Osteoblast (primary cell): Measurements from ENCODE around the gene CABLES1. TPM values are rescaled to one million over a fixed set of nuclear protein-coding genes. Genes with fewer than 3 reads are reported as not detected.

Source experiments
- DNase-seq: peaks from one replicate; pipeline ENCODE4 v3.0.0; 2011; ENCODE audit warnings: low spot score, mixed read lengths; ENCODE audit not compliant: insufficient read length; ENCODE audit errors: missing footprints
- H2AFZ ChIP-seq: 2 replicates; pipeline ENCODE4 v1.6.0; 2011; ENCODE audit warnings: mild to moderate bottlenecking, low read length
- H3K27ac ChIP-seq: 2 replicates; pipeline ENCODE4 v1.5.1; 2011; ENCODE audit warnings: mild to moderate bottlenecking, low read depth, low read length, moderate library complexity
- H3K27me3 ChIP-seq: 2 replicates; pipeline ENCODE4 v1.6.0; 2012; ENCODE audit warnings: mild to moderate bottlenecking, control low read depth, inconsistent platforms, low read length, moderate library complexity; ENCODE audit not compliant: insufficient read depth
- H3K36me3 ChIP-seq: 2 replicates; pipeline ENCODE4 v1.5.1; 2011; ENCODE audit warnings: mild to moderate bottlenecking, low read length, control low read depth, moderate library complexity; ENCODE audit not compliant: insufficient read depth
- H3K4me1 ChIP-seq: 2 replicates; pipeline ENCODE4 v1.5.1; 2011; ENCODE audit warnings: mild to moderate bottlenecking, low read length, control low read depth, moderate library complexity; ENCODE audit not compliant: insufficient read depth
- H3K4me2 ChIP-seq: 2 replicates; pipeline ENCODE4 v1.6.0; 2011; ENCODE audit warnings: mild to moderate bottlenecking, low read length; ENCODE audit not compliant: insufficient read depth
- H3K4me3 ChIP-seq: fragments of 200-600 bp; sonication (generic); 3 replicates; pipeline ENCODE4 v1.5.1; 2012; ENCODE audit warnings: mild to moderate bottlenecking, low read length, inconsistent platforms; ENCODE audit not compliant: insufficient read depth
- H3K79me2 ChIP-seq: 2 replicates; pipeline ENCODE4 v1.6.0; 2012; ENCODE audit warnings: mild to moderate bottlenecking, low read length, control low read depth, inconsistent platforms; ENCODE audit not compliant: insufficient read depth
- H3K9me3 ChIP-seq: 2 replicates; pipeline ENCODE4 v1.5.1; 2011; ENCODE audit warnings: low read depth, low read length, control low read depth
- H4K20me1 ChIP-seq: 2 replicates; pipeline ENCODE4 v1.6.0; 2012; ENCODE audit warnings: mild to moderate bottlenecking, low read length, control low read depth; ENCODE audit not compliant: insufficient read depth
- total RNA-seq: library from RNA; depleted of rRNA; stranded (reverse); fragments of >200 nt; gene quantifications from 2 replicates; pipeline ENCODE4 v1.2.3, GENCODE V29; 2012
- TF ChIP-seq, protein P1 (sequence below): IDR thresholded peaks from 2 replicates; pipeline ENCODE4 v1.5.1; 2011; ENCODE audit warnings: mild to moderate bottlenecking, low read depth, low read length, moderate library complexity; ENCODE audit errors: extremely low read depth

CABLES1 gene
- total RNA-seq, 1 donor = 13.0 TPM

DNA sequence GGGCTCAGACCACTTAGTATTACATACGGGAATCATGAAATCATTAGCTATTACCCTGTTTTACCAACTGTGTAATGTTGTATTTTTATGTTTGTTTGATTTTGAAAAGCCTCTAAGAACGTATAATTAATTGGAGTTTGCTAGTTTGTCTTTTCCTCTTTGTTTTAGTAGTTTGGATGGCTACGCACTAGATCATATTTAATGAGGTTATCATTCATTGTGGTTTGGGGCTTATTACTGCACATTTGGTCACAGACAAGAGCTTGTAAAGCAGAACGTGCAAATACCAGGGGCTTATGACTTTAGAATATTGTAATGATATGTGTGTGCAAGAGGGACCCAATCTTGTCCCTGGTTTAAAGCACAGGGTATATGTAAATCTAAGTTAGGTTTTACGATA, 10.3 kb downstream of the CABLES1 start:
- DNase-seq = no peak
- Histone ChIP-seq H2AFZ (no peak overlapping the region), H3K27ac (no peak overlapping the region), H3K4me1 (peaks cover 19% of the 10 kb centered on the region), H3K4me3 (no peak overlapping the region), H3K79me2 (peaks cover 77% of the 10 kb centered on the region), H3K27me3 (no peaks in the 10 kb centered on the region), H3K36me3 (no peaks in the 10 kb centered on the region), H3K9me3 (no peaks in the 10 kb centered on the region), H3K4me2 (no peak overlapping the region), H4K20me1 (peaks cover 22% of the 10 kb centered on the region)
- TF ChIP-seq, protein P1, sequence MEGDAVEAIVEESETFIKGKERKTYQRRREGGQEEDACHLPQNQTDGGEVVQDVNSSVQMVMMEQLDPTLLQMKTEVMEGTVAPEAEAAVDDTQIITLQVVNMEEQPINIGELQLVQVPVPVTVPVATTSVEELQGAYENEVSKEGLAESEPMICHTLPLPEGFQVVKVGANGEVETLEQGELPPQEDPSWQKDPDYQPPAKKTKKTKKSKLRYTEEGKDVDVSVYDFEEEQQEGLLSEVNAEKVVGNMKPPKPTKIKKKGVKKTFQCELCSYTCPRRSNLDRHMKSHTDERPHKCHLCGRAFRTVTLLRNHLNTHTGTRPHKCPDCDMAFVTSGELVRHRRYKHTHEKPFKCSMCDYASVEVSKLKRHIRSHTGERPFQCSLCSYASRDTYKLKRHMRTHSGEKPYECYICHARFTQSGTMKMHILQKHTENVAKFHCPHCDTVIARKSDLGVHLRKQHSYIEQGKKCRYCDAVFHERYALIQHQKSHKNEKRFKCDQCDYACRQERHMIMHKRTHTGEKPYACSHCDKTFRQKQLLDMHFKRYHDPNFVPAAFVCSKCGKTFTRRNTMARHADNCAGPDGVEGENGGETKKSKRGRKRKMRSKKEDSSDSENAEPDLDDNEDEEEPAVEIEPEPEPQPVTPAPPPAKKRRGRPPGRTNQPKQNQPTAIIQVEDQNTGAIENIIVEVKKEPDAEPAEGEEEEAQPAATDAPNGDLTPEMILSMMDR = no peak

DNA sequence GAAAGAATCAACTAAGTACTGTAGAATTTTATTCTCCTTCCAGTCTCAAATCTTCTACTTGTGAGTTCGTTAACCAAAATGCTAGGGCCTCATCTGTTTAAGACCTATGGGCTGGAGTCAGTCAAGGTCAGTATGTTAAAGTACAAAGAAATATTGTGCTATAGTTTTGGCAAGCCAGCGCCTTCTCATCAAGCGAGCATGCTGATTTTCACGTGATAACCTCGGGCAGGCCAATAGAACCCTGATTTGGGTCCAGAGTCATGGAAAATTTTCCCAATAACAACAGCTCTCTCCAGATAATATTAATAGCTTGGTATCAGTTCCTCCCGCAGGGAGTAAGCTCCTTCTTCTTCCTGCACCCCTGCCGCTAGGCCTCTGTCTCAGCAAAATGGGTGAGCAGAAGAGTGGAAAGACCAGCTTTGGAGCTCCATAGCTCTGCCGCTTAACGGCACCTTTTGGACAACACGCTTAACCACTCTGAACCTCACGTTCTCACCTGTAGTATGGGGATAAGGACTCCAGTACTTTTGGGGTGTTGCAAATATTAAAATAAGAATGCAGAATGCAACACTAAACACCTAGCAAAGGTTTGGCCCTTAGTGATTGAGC, 11.7 kb downstream of the CABLES1 start:
- no peak for DNase-seq
- Histone ChIP-seq H3K4me1 (peaks cover 19% of the 10 kb centered on the region), H3K27ac (no peak overlapping the region), H2AFZ (no peak overlapping the region), H3K79me2 (peaks cover 74% of the 10 kb centered on the region), H3K36me3 (no peaks in the 10 kb centered on the region), H3K4me3 (no peak overlapping the region), H3K4me2 (no peak overlapping the region), H4K20me1 (peaks cover 17% of the 10 kb centered on the region), H3K9me3 (no peaks in the 10 kb centered on the region), H3K27me3 (no peaks in the 10 kb centered on the region)
- TF ChIP-seq, protein P1 = no peak

DNA sequence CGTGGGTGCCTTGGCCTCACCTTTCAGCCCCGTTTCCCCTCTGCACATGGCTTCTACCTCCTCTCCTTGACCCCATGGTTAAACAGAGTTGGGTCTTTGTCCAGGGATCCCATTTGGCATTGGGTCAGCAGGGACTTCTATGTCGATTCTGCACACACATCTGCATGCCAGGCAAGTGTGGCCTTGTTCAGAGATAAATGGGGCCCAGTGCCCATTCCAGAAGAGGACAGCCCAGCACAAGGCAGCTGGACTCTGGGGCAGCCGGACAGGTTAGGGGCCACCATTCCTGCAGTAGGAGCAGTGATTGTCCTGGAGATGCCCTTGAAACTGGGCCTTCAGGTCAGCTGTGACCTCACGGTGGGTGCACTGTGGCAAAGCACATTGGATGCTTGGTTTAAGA, 13.1 kb downstream of the CABLES1 start:
- Histone ChIP-seq H2AFZ (no peak overlapping the region), H3K4me3 (no peak overlapping the region), H3K9me3 (no peaks in the 10 kb centered on the region), H3K79me2 (peaks cover 63% of the 10 kb centered on the region), H4K20me1 (peaks cover 3% of the 10 kb centered on the region), H3K27ac (no peak overlapping the region), H3K36me3 (no peaks in the 10 kb centered on the region), H3K4me1 (peaks cover 10% of the 10 kb centered on the region), H3K27me3 (no peaks in the 10 kb centered on the region), H3K4me2 (no peak overlapping the region)
- DNase-seq = no peak
- TF ChIP-seq, protein P1 = no peak

DNA sequence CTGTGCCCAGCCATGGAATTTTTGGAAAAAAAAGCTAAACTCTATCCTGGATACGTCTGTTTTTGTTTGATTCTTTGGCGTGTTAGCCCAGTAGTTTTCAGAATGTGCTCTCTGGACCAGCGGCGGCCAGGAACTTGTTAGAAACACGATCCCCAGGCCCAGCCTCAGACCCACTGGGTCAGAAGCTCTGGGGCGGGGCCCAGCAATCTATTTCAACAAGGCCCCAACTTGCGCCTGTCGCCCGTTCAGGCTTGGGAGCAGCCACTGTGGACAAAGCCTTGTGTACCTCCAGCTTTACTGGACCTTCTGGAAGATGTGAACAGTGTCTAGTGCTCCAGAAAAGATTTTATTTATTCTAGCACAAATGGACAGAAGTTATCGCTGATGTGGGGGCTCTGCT, 14.3 kb downstream of the CABLES1 start:
- Histone ChIP-seq H3K27ac (no peak overlapping the region), H3K36me3 (no peaks in the 10 kb centered on the region), H3K4me3 (no peak overlapping the region), H4K20me1 (peaks cover 5% of the 10 kb centered on the region), H3K4me1 (peaks cover under 1% of the 10 kb centered on the region), H2AFZ (no peak overlapping the region), H3K9me3 (no peaks in the 10 kb centered on the region), H3K79me2 (peaks cover 57% of the 10 kb centered on the region), H3K4me2 (no peak overlapping the region), H3K27me3 (no peaks in the 10 kb centered on the region)
- TF ChIP-seq, protein P1 = no peak
- DNase-seq = no peak
